Natural killer cell (primary cell): ENCODE data around the gene C2CD3. TPM values are rescaled to one million over a fixed set of nuclear protein-coding genes. Genes with fewer than 3 reads are reported as not detected.

ENCODE experiments used
- ATAC-seq, 3 donors: fragments of 150-1000 bp in 2 of 3; fragments of 200-7000 bp in 1 of 3; cut with Tn5 transposase; 1 replicate in 1 of 3; 2 replicates in 2 of 3; pipeline ENCODE4 v1.10.0; 2021; ENCODE audit warnings: mild to moderate bottlenecking in 2 of 3, moderate library complexity in 2 of 3
- DNase-seq, 2 donors: peaks; one replicate each; pipeline versions ENCODE4 v3.0.0 to v3.0.0-alpha.2; 2013 to 2021; ENCODE audit warnings: mixed read lengths in 1 of 2
- H3K27ac ChIP-seq: one replicate; pipeline ENCODE4 v1.5.1; 2013; ENCODE audit warnings: mild to moderate bottlenecking, low read length
- H3K27me3 ChIP-seq: one replicate; pipeline ENCODE4 v1.6.1; 2013; ENCODE audit warnings: low read length; ENCODE audit not compliant: control insufficient read depth, insufficient read depth
- H3K36me3 ChIP-seq: one replicate; pipeline ENCODE4 v1.6.1; 2013; ENCODE audit warnings: low read length; ENCODE audit not compliant: control insufficient read depth, insufficient read depth
- H3K4me1 ChIP-seq: one replicate; pipeline ENCODE4 v1.6.1; 2013; ENCODE audit warnings: low read length; ENCODE audit not compliant: control insufficient read depth, insufficient read depth
- H3K4me3 ChIP-seq: one replicate; pipeline ENCODE4 v1.5.1; 2013; ENCODE audit warnings: low read length
- H3K9me3 ChIP-seq: one replicate; pipeline ENCODE4 v1.6.1; 2013; ENCODE audit warnings: low read length; ENCODE audit not compliant: control insufficient read depth, insufficient read depth
- H3K27ac Mint-ChIP-seq, 2 donors: one replicate each; pipeline ENCODE4 v1.8.0; 2022; ENCODE audit warnings: mild to moderate bottlenecking in 2 of 2, mixed read lengths in 2 of 2, moderate library complexity in 1 of 2
- H3K27me3 Mint-ChIP-seq, 2 donors: one replicate each; pipeline ENCODE4 v1.8.0; 2022; ENCODE audit warnings: low read depth in 2 of 2, mixed read lengths in 2 of 2
- H3K36me3 Mint-ChIP-seq: one replicate; pipeline ENCODE4 v1.8.0; 2022; ENCODE audit warnings: mixed read lengths
- H3K4me1 Mint-ChIP-seq, 2 donors: one replicate each; pipeline ENCODE4 v1.8.0; 2022; ENCODE audit warnings: mixed read lengths in 2 of 2
- H3K4me3 Mint-ChIP-seq: one replicate; pipeline ENCODE4 v1.8.0; 2022; ENCODE audit warnings: mild to moderate bottlenecking, moderate library complexity, mixed read lengths
- H3K9me3 Mint-ChIP-seq, 2 donors: one replicate each; pipeline ENCODE4 v1.8.0; 2022; ENCODE audit warnings: mixed read lengths in 2 of 2
- CTCF ChIP-seq: fragments of 200-600 bp; IDR thresholded peaks from one replicate; pipeline ENCODE4 v1.8.0; 2022; ENCODE audit warnings: antibody characterized with exemption
- WGBS: methylation state at CpG from one replicate; pipeline ENCODE4 v1.1.7; 2013; ENCODE audit warnings: missing lambda C conversion rate; ENCODE audit not compliant: insufficient coverage; 5-methylcytosine and 5-hydroxymethylcytosine counted together
- intact Hi-C: fragments of 100-400 bp; cut with micrococcal nuclease; formaldehyde crosslinking; loops from one replicate; pipeline ENCODE4 v1.14.2; 2022
- total RNA-seq, 4 donors: library from RNA; stranded (reverse); fragments of 120-200 nt in 1 of 4; gene quantifications; one replicate each; pipeline versions ENCODE4 v1.2.3 to v1.2.4, GENCODE V29; 2013 to 2022

Gene C2CD3
- total RNA-seq, 3 donors from 2014 or later (not counting 1 experiment from before 2014, with no cell fraction given), result 55.0 to 67.6 (median 58.1) TPM

GRCh38 chr11:74094393-74094792 is 76.4 kb downstream of the C2CD3 start:
- H3K9me3 Mint-ChIP-seq, result no peaks in the 10 kb centered on the region
- H3K9me3 ChIP-seq, result no peaks in the 10 kb centered on the region
- no peak overlapping the region for H3K4me3 ChIP-seq
- H3K4me3 Mint-ChIP-seq, result no peak overlapping the region
- no peak for ATAC-seq
- H3K4me1 Mint-ChIP-seq, result no peaks in the 10 kb centered on the region
- no peaks in the 10 kb centered on the region for H3K27me3 Mint-ChIP-seq
- 94% methylated on average over 4 of the region's 4 CpGs for WGBS
- H3K27me3 ChIP-seq, result no peaks in the 10 kb centered on the region
- peaks cover 63% of the 10 kb centered on the region for H3K36me3 ChIP-seq
- no peak for DNase-seq
- TF ChIP-seq CTCF, result no peak
- no peak overlapping the region for H3K27ac ChIP-seq
- no peaks in the 10 kb centered on the region for H3K4me1 ChIP-seq
- intact Hi-C loops, result loop anchor here (5.0 kb wide), 1 partner anchor 132 kb away; no protein-coding TSS in a partner anchor
- no peak overlapping the region for H3K27ac Mint-ChIP-seq
- peaks cover 28% of the 10 kb centered on the region for H3K36me3 Mint-ChIP-seq

GRCh38 chr11:74092425-74092824 is 78.4 kb downstream of the C2CD3 start:
- DNase-seq, result no peak
- Histone ChIP-seq H3K4me3 (no peak overlapping the region), H3K36me3 (peaks cover 61% of the 10 kb centered on the region), H3K27ac (no peak overlapping the region), H3K4me1 (no peaks in the 10 kb centered on the region), H3K9me3 (no peaks in the 10 kb centered on the region), H3K27me3 (no peaks in the 10 kb centered on the region)
- peaks cover 18% of the 10 kb centered on the region for H3K36me3 Mint-ChIP-seq
- no peak overlapping the region for H3K27ac Mint-ChIP-seq
- no peaks in the 10 kb centered on the region for H3K9me3 Mint-ChIP-seq
- no peaks in the 10 kb centered on the region for H3K4me1 Mint-ChIP-seq
- no peak for ATAC-seq
- intact Hi-C loops, result loop anchor here (5.0 kb wide), 1 partner anchor 130 kb away; no protein-coding TSS in a partner anchor
- 100% methylated on average over 3 of the region's 6 CpGs for WGBS
- H3K27me3 Mint-ChIP-seq, result no peaks in the 10 kb centered on the region
- no peak overlapping the region for H3K4me3 Mint-ChIP-seq
- TF ChIP-seq CTCF, result no peak

- H3K4me3 Mint-ChIP-seq, result no peak overlapping the region
- H3K27ac ChIP-seq, result no peak overlapping the region
- H3K4me3 ChIP-seq, result no peak overlapping the region
- no peaks in the 10 kb centered on the region for H3K27me3 Mint-ChIP-seq
- no peaks in the 10 kb centered on the region for H3K27me3 ChIP-seq
- peaks cover 65% of the 10 kb centered on the region for H3K36me3 ChIP-seq
- no peak for TF ChIP-seq CTCF
- DNase-seq (no peak), ATAC-seq (no peak)
- H3K36me3 Mint-ChIP-seq, result peaks cover 18% of the 10 kb centered on the region
- no peaks in the 10 kb centered on the region for H3K4me1 Mint-ChIP-seq
- H3K9me3 ChIP-seq, result no peaks in the 10 kb centered on the region
- H3K4me1 ChIP-seq, result no peaks in the 10 kb centered on the region
- intact Hi-C loops, result loop anchor here (5.0 kb wide), 1 partner anchor 129 kb away; no protein-coding TSS in a partner anchor
- no peaks in the 10 kb centered on the region for H3K9me3 Mint-ChIP-seq
- 90% methylated on average over 1 of the region's 1 CpG for WGBS
- no peak overlapping the region for H3K27ac Mint-ChIP-seq
Measured at GRCh38 chr11:74091549-74091948, 79.3 kb downstream of the C2CD3 start.

GRCh38 chr11:74090701-74091100 is 80.1 kb downstream of the C2CD3 start:
- Mint-ChIP-seq H3K9me3 (no peaks in the 10 kb centered on the region), H3K36me3 (peaks cover 10% of the 10 kb centered on the region), H3K27me3 (no peaks in the 10 kb centered on the region), H3K4me1 (no peaks in the 10 kb centered on the region), H3K4me3 (no peak overlapping the region), H3K27ac (no peak overlapping the region)
- Histone ChIP-seq H3K36me3 (peaks cover 68% of the 10 kb centered on the region), H3K9me3 (no peaks in the 10 kb centered on the region), H3K27me3 (no peaks in the 10 kb centered on the region), H3K4me3 (no peak overlapping the region), H3K27ac (no peak overlapping the region), H3K4me1 (no peaks in the 10 kb centered on the region)
- intact Hi-C loops, result loop anchor here (5.0 kb wide), 1 partner anchor 128 kb away; no protein-coding TSS in a partner anchor
- 97% methylated on average over 2 of the region's 3 CpGs for WGBS
- no peak for TF ChIP-seq CTCF
- ATAC-seq (no peak), DNase-seq (peak in 1 of 2 donors; percentile 44)
